Cardiac septum (tissue), 1 donor: ENCODE results near the gene CEACAM19. TPM values are rescaled to one million over a fixed set of nuclear protein-coding genes. Genes with fewer than 3 reads are reported as not detected.
"Not testable (repeated sequence)": the region's sequence is repeated elsewhere in the genome, so short reads cannot be mapped to it uniquely, and the experiment has no call there.

ENCODE experiments used
- DNase-seq: peaks from one replicate; pipeline ENCODE4 v3.0.0-alpha.2; 2020; ENCODE audit warnings: low spot score
- intact Hi-C: fragments of 100-400 bp; cut with DNase I; formaldehyde crosslinking; loops from one replicate; pipeline ENCODE4 v1.14.0; 2022
- total RNA-seq: library from RNA; stranded (reverse); fragmentation: NEBNext Ultra II Directional; extraction: Animal tissue kit (Norgen Biotek cat#: 25700); gene quantifications from one replicate; pipeline ENCODE4 v1.2.1, GENCODE V29; 2021
- donor health status: DM: no; HTN: no; CAD: no.

Gene CEACAM19
- total RNA-seq, 1 donor from 2014 or later, result 7.6 TPM

DNA sequence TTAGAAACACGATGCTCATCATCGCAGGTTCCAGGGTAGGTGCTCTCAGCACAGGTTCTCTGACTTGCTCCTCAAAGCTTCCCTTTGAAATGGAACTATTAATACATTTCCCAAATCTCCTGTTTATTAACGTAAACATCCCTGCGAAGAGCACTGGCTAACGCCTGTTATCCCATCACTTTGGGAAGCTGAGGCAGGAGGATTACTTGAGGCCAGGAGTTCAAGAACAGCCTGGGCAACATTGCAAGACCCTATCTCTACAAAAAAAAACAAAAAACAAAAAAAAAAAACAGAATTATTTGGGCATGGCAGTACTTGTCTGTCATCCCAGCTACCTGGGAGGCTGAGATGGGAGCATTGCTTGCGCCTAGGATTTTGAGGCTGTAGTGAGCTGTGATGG lies 46.3 kb downstream of the CEACAM19 start:
- no peak for DNase-seq
- intact Hi-C loops, result loop anchor here (2.0 kb wide), 1 partner anchor 29 kb away; no protein-coding TSS in a partner anchor

- intact Hi-C loops, result loop anchor here (2.0 kb wide), 1 partner anchor 30 kb away; no protein-coding TSS in a partner anchor
- DNase-seq, result peak; percentile 84
Measured at GRCh38 chr19:44718441-44719261, 47.4 kb downstream of the CEACAM19 start.

DNA sequence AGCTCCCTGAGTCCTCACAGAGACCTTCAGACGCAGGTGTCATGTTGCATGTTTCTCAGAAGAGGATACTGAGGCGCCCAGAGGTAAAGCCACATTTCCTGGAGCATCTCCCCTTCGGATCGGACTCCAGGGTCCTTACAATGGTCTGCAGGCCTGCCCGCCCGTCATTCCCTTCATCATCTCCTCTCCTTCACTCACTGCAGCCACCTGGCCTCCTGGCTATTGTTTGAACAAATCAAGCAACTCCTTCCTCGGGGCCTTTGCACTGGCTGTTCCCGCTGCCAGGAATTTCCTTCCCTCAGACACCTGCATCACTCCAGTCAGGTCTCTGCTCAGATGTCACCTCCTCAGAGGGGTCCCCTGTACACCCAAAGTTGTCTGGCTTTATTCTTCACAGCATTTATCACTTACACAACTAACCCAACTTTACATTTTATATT lies 48.0 kb downstream of the CEACAM19 start:
- DNase-seq, result no peak
- intact Hi-C loops, result loop anchor here (2.0 kb wide), 1 partner anchor 30 kb away; no protein-coding TSS in a partner anchor

DNA sequence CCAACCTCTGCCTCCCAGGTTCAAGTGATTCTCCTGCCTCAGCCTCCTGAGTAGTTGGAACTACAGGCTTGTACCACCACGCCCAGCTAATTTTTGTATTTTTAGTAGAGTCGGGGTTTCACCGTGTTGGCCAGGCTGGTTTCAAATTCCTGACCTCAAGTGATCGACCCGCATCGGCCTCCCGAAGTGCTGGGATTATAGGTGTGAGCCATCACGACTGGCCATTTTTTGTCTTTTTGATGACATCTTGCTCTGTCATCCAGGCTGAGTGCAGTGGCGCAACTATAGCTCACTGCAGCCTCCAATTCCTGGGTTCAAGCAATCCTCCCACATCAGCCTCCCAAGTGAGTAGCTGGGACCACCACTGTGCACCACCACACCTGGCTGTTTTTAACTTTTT lies 49.1 kb downstream of the CEACAM19 start:
- DNase-seq, result not testable (repeated sequence)
- intact Hi-C loops, result loop anchor here (10.0 kb wide), 1 partner anchor 124 kb away; the partner anchor contains the start of gene NECTIN2

DNA sequence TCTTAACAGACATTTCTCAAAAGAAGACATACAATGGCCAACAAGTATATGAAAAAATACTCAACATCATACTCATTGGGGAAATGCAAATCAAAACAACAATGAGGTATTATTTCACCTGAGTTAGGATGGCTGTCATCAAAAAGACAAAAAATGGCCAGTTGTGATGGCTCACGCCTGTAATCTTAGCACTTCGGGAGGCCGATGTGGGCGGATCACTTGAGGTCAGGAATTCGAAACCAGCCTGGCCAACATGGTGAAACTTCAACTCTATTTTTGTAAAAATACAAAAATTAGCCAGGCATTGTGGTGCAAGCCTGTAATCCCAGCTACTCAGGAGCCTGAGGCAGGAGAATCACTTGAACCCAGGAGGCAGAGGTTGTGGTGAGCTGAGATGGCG lies 49.7 kb downstream of the CEACAM19 start:
- no peak for DNase-seq
- intact Hi-C loops, result loop anchor here (10.0 kb wide), 1 partner anchor 124 kb away; the partner anchor contains the start of gene NECTIN2

DNA sequence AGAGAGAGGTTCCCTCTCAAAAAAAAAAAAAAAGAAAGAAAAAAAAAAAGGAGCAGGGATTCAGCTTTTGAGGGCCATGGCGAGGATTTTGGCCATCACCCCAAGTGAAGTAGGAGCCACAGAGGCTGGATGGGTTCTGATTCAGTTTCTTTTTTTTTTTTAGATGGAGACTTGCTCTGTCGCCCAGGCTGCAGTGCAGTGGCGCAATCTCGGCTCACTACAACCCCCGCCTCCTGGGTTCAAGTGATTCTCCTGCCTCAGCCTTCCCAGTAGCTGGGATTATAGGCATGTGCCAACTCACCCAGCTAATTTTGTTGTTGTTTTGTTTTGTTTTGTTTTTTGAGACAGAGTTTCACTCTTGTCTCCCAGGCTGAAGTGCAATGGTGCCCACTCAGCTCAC lies 50.1 kb downstream of the CEACAM19 start:
- intact Hi-C loops, result loop anchor here (10.0 kb wide), 1 partner anchor 123 kb away; the partner anchor contains the start of gene NECTIN2
- DNase-seq, result not testable (repeated sequence)

GRCh38 chr19:44722131-44723121 lies 51.1 kb downstream of the CEACAM19 start:
- intact Hi-C loops, result loop anchor here (10.0 kb wide), 1 partner anchor 122 kb away; the partner anchor contains the start of gene NECTIN2
- DNase-seq, result no peak

- intact Hi-C loops, result loop anchor here (10.0 kb wide), 1 partner anchor 121 kb away; the partner anchor contains the start of gene NECTIN2
- no peak for DNase-seq
Measured at GRCh38 chr19:44723299-44723951, 52.1 kb downstream of the CEACAM19 start.

DNA sequence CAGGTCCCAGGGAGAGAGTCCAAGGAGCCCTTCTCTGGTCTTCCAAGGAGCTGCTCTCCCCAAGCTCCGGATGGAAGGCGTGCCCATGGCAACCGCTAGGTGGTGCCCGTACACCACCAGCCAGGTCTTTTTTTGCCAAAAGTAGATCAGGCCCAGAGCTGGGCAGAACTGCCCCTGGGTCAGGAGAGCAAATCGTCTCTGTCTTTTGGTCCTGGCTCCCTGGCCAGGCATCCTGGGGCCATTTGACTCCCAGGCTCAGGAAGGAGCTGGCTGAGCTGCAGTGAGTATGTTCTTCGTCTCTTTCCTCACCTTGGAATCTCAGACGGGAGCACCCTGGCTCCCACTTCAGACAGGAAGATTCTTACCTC lies 52.7 kb downstream of the CEACAM19 start:
- peak; percentile 94 for DNase-seq
- intact Hi-C loops, result loop anchor here (1.0 to 10.0 kb wide), 4 partner anchors 17 to 121 kb away; partner anchors contain the start of gene NECTIN2

DNA sequence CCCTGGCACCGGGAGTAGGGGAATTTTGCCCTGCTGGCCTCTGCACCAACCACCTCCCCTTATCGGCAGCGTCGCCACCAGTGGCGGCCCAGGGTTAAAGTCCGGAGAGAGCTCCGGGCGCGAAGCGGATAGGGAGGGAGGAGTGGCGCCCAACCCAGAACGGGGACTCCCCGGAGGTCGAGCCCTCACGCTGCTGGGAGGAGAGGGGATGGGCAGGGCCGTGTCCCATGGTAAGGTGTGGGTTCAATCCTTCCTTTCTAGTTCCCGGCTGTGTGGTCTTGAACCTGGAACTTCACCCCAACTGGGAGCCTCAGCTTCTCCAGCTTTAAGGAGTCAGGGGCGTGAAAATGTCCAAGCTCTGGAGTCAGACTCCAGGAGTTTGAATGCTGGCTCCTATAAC lies 54.0 kb downstream of the CEACAM19 start:
- DNase-seq, result no peak

DNA sequence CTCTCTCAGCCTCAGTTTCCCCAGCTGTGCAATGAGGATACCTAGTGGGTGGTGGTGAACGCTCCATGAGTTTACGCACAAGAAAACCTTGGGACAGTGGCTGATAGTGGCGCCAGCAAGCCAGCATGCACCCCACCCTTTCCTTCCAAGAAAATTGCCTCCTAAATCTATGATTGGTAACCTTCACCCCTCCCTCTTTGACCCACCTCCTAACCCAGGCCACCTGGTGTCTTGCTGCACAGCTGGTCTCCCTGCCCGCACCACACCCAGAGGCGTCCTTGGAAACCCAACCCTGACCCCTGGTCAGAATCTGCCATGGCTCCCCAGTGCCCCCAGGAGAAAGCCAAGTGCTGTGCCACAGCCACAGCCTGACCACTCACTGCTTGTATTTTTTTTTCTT lies 54.4 kb downstream of the CEACAM19 start:
- intact Hi-C loops, result loop anchor here (2.0 to 10.0 kb wide), 3 partner anchors 15 to 119 kb away; partner anchors contain the start of gene NECTIN2
- no peak for DNase-seq

More for the DNA sequence above, 54.0 kb downstream of the CEACAM19 start:
- intact Hi-C loops, result loop anchor here (2.0 to 10.0 kb wide), 3 partner anchors 16 to 120 kb away; partner anchors contain the start of gene NECTIN2

DNA sequence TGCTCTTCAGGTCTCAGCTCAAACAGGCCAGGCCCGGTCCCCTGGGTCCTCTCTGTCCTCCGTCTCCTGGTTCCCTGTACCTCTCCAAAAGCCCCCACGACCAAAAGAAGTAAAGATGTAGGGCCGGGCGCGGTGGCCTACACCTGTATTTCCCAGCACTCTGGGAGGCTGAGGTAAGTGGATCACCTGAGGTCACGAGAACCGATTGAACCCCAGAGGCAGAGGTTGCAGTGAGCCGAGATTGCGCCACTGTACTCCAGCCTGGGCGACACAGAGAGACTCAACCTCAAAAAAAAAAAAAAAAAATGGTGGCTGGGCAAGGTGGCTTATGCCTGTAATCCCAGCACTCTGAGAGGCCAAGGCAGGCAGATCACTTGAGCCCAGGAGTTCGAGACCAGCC lies 55.2 kb downstream of the CEACAM19 start:
- DNase-seq, result no peak
- intact Hi-C loops, result loop anchor here (10.0 kb wide), 1 partner anchor 118 kb away; the partner anchor contains the start of gene NECTIN2

DNA sequence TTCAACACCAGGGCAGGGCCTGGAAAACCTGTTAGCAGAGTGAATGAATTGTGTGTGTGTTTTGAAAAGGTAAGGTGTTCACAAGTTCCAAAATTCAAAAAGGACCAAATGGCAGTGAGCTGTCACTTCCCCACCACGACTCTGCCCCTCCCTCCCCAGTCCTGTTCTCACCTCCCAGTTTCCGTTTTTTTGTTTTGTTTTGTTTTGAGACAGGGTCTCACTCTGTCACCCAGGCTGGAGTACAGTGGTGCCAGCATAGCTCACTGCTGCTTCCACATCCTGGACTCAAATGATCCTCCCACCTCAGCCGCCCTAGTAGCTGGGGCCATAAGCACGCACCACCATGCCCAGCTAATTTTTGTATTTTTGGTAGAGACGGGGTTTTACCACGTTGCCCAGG lies 56.9 kb downstream of the CEACAM19 start:
- no peak for DNase-seq
- intact Hi-C loops, result loop anchor here (10.0 kb wide), 1 partner anchor 117 kb away; the partner anchor contains the start of gene NECTIN2

GRCh38 chr19:44729516-44730033 lies 58.3 kb downstream of the CEACAM19 start:
- intact Hi-C loops, result loop anchor here (10.0 kb wide), 1 partner anchor 115 kb away; the partner anchor contains the start of gene NECTIN2
- no peak for DNase-seq

GRCh38 chr19:44731081-44731480 lies 59.8 kb downstream of the CEACAM19 start:
- intact Hi-C loops, result no loop called here

GRCh38 chr19:44731622-44732021 lies 60.3 kb downstream of the CEACAM19 start:
- no peak for DNase-seq
- intact Hi-C loops, result no loop called here

More at GRCh38 chr19:44731081-44731480, 59.8 kb downstream of the CEACAM19 start:
- no peak for DNase-seq

- DNase-seq, result no peak
- intact Hi-C loops, result no loop called here
Measured at GRCh38 chr19:44732235-44733014, 61.1 kb downstream of the CEACAM19 start.
